HUES6 (cell line): ENCODE results near the gene THRA.

ENCODE experiments used
- H3K27ac ChIP-seq: 2 replicates; pipeline ENCODE4 v1.7.0; 2013; ENCODE audit warnings: low read depth, mild to moderate bottlenecking, low read length, inconsistent platforms
- H3K27me3 ChIP-seq: 2 replicates; pipeline ENCODE4 v1.6.1; 2013; ENCODE audit warnings: low read length; ENCODE audit not compliant: control insufficient read depth, insufficient read depth
- H3K36me3 ChIP-seq: 2 replicates; pipeline ENCODE4 v1.6.1; 2013; ENCODE audit warnings: low read length; ENCODE audit not compliant: control insufficient read depth, insufficient read depth
- H3K4me1 ChIP-seq: 2 replicates; pipeline ENCODE4 v1.6.1; 2013; ENCODE audit warnings: low read length; ENCODE audit not compliant: control insufficient read depth, insufficient read depth
- H3K4me3 ChIP-seq: 2 replicates; pipeline ENCODE4 v1.5.1; 2013; ENCODE audit warnings: low read depth, low read length
- H3K9ac ChIP-seq: one replicate; pipeline ENCODE4 v1.6.1; 2013; ENCODE audit warnings: mild to moderate bottlenecking, low read length
- H3K9me3 ChIP-seq: 2 replicates; pipeline ENCODE4 v1.6.1; 2013; ENCODE audit warnings: low read depth, low read length; ENCODE audit not compliant: control insufficient read depth, insufficient read depth

THRA gene

DNA sequence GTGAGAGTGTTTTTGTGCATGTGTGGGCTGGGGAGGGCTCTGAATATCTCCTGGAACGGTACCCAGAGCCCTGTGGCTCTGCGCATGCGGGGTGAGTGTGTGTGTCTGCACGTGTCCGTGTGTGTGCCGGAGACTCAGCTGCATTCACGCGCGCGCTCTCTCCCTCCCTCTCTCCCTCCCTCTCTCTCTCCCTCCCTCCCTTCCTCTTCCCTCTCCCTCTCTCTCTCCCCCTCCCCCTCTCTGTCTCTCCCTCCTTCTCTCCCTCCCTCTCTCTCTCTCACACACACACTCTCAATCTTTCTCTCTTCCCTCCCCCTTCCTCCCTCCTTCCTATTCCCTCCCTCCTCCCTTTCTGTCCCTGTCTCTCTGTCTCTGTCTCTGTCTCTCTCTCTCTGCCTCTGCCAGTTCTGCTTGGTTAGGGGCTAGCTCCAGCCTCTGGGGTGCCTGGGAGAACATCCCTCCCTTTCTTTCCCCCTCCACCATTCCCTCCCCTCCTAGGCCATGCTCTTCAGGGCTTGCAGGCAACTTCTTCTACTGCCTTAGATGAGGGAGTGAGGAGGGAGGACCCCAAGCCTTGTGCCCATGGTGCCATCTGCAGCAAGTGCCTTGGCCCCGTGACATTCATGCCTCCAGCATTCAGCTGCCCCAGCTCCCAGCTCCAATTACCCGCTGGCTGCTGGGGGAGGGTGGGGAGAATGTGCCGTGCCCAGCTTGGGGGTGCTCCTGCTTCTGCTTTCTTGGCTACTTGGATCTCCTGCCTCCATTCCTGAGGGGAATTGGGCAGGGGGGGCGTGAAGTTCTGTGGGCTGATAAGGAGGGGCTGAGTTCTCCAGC is 6.4 kb downstream of the THRA start:
- Histone ChIP-seq H3K4me1 (peaks cover 66% of the 10 kb centered on the region), H3K4me3 (peak overlapping the region; percentile 47)

DNA sequence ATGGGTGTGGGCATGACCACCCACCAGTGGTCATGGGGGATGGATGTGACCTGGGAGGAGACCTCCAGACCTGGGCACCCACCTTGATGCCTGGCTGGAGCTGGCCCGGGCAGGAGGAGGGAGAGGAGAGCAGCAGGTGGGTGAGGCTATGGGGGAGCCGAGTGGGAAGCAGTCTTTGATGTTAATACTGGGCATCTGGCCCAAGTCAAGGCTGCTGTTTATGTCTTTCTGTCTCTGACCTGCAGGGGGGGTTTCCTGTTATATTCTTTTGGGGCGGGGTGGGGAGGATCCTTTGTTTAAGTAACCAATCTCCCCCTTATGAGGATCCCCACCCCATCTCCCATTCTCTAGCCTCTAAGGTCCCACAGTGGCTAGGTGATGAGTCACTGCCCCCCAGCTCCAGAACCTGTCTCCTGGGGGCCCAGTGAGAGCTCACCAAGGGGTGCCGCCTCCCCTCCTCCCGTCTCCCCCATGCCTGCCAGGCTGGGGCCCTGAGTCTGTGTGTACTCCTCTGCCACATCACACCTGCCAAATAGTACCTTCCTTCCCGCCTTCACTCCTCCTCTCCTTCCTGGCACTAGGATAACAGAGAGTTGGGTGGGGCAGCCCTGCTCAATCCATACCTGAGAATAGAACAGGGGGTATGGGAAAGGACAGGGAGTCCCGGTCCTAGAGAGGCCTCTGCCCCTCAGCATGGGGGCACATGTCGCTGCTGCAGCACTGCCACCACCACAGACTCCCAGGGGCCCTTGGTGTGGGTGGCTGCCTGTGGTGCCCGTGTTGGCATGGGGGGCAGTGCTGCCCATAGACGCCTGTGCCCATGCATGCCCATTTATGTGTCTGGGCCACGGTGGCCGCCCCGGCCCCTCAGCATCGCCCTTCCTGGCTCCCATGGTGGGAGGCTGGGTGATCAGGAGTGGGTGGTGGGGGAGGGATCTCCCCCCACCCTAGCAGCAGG is 7.3 kb downstream of the THRA start:
- Histone ChIP-seq H3K4me1 (peaks cover 64% of the 10 kb centered on the region), H3K9ac (no peak overlapping the region), H3K27me3 (no peaks in the 10 kb centered on the region), H3K36me3 (no peaks in the 10 kb centered on the region), H3K4me3 (0 out of 2 replicates have a peak overlapping the region, but pooled peaks have one; percentile 47), H3K9me3 (no peaks in the 10 kb centered on the region), H3K27ac (no peak overlapping the region)

More for the DNA sequence above, 6.4 kb downstream of the THRA start:
- Histone ChIP-seq H3K9ac (no peak overlapping the region), H3K9me3 (no peaks in the 10 kb centered on the region), H3K36me3 (no peaks in the 10 kb centered on the region), H3K27ac (no peak overlapping the region), H3K27me3 (peaks cover 5% of the 10 kb centered on the region)

DNA sequence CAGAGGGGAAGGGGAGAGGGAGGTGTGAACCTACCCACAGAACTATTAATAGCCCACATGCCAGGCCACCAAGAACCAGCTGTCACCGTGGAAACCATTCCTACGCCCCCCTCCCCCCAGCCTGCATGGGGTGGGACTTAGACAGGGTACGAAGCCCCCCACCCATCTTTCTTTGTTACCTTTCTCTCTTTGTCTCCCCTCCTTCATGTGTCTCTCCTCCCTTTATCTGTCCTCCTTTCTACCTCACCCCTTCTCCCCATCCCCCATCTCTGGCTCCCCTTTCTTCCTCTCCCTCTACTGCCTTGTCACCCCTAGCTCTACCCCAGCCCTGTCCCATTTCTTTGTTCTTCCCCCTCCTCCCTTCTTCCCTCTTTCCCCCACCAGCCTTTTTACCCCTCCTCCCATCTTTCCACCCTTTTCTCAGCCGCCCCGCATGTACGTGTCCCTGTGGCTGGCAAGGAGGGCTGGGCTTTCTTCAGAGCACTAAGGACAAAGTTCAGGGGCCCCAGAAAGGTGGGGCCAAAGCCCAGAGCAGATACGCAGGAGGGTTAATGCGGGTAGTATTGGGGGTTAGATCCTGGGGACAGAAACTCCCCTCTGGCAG is 8.0 kb downstream of the THRA start:
- Histone ChIP-seq H3K4me1 (peaks cover 65% of the 10 kb centered on the region), H3K4me3 (no peak overlapping the region), H3K27ac (no peak overlapping the region), H3K36me3 (no peaks in the 10 kb centered on the region), H3K27me3 (no peaks in the 10 kb centered on the region), H3K9me3 (no peaks in the 10 kb centered on the region), H3K9ac (no peak overlapping the region)

DNA sequence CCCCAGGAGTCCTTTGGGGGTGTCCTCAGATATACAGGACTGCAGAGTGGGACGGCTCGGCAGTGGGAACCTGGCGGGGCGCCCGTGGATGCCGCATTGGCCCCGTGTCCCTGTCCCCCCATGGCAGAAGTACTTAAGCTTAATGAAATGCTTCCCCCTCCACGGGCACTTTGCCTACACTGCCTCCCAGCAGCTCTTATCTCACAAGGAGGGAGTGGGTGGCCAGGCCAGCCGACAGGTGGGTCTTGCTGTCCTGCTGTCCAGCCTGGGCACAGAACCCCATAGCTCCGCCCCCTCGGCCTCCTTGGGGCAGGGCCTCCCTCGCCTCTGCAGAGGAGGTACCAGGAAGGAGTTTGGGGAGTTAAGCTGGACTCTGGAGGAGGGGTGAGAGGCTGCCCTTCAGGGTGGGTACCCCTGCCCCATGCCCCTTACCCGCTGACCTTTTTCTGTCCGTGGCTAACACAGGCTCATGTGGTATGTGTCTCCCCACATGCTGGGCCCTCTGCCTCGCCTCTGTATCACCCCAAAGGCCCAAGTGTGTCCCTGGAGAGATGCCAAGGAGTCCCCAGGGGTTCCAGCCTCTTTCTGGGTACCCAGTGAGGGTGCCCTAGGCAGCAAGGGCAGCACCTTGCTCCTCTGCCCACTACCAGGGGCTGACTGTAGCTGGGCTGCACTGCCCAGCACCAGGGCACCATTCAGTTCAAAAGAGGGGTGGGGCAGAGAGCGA is 8.7 kb downstream of the THRA start:
- no peak overlapping the region for H3K4me3 ChIP-seq
- no peak overlapping the region for H3K9ac ChIP-seq
- H3K4me1 ChIP-seq = peaks cover 67% of the 10 kb centered on the region

DNA sequence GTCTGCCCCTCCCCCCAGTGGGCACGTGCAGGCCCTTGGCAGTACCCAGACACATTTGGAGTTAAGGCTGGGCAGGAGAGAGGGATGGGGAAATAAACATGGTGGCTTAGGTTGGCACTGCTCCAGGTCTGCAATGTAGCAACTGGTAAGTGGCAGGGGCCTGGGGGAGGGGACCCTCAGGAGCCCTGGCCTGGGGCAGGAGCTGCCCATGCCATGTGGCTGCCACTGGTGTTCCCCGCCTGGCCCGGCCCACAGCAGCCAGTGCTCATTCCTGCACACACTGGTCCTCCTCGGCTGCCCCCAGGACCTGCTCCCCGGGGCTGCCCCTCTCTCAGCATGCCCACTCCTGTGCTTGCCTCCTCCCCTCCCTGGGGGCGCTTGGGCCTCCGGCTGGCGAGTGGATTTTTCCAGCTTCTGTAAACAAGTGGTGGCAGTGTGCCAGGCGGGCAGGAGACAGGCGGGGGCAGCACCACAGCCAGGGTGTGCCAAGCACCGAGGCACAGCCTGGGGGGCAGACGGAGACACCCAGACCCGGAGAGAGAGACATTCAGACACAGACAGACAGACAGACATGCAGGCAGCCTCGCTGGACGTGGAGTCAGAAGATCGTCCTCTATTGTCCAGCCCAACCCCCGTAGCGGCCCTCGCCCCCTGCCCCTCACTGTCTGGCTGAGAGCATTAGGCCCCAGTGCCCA is 9.4 kb downstream of the THRA start:
- peaks cover 67% of the 10 kb centered on the region for H3K4me1 ChIP-seq
- H3K27me3 ChIP-seq = no peaks in the 10 kb centered on the region
- H3K36me3 ChIP-seq = no peaks in the 10 kb centered on the region
- no peak overlapping the region for H3K27ac ChIP-seq
- H3K9ac ChIP-seq = no peak overlapping the region
- no peaks in the 10 kb centered on the region for H3K9me3 ChIP-seq
- no peak overlapping the region for H3K4me3 ChIP-seq

More for the DNA sequence above, 8.7 kb downstream of the THRA start:
- no peak overlapping the region for H3K27ac ChIP-seq
- H3K9me3 ChIP-seq = no peaks in the 10 kb centered on the region
- no peaks in the 10 kb centered on the region for H3K27me3 ChIP-seq
- H3K36me3 ChIP-seq = no peaks in the 10 kb centered on the region

DNA sequence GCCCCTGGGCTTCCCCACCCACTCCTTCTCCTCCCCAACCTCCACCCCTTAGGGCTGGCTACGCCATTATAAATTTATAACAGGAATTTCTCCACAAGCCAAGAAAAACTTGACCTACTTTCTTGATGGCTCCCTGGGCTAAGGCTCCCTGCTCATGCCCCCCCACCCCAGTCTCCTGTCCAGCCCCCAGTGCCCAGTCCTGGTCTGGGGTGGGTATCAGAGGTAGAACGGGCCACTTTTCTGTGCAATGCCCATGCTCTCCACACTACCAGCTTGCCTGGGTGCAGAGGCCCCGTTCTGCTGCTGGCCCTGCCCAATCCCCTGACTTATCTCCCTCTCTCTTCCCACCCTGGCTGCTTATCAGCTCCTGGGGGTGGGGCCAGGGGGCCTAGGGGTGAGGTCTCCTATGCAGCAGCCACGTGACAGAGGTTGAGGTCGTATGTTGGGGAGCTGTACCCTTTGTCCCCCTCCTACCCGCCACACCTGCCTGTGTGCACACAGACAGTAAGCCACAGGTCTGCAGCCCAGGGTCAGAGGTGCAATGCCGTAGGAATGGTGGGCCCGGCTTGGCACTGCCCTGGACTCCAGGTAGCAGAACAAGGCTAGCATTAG is 10.1 kb downstream of the THRA start:
- no peak overlapping the region for H3K9ac ChIP-seq
- no peaks in the 10 kb centered on the region for H3K9me3 ChIP-seq
- H3K4me3 ChIP-seq = no peak overlapping the region
- peaks cover 67% of the 10 kb centered on the region for H3K4me1 ChIP-seq
- no peaks in the 10 kb centered on the region for H3K36me3 ChIP-seq
- no peak overlapping the region for H3K27ac ChIP-seq
- H3K27me3 ChIP-seq = no peaks in the 10 kb centered on the region

DNA sequence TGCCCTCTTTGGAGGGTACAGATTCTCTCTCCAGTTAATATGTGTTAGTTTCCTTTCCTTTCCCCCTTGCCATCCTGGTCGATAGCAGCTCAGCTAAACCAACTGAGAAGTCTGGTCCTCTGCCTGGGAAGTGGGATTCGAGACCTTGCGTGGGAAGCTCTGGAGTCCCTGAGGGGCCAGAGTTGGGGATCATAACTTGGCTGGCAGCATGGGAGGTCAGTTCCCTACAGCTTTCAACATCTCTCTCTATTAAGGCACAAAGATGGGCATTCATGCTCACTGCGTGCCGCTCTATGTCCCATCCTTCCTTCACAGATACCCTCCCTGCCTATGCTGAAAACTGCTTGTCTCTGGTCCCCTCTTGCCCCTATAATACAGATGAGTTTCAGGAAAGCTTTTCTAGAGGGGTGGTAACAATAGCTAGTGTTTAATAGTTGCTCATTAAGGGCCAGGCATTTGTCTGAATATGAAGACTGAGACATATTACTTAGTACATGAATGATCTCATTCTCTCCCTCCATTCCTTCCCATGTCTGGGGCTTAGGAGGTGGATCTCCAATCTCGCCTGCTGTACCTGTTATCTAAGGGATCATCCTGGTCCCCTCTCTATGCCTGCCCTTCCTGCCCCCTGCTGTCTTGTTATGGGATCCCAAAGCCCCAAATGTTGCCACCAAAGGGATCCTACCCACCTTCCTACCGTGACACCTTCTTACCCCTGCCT is 10.8 kb downstream of the THRA start:
- Histone ChIP-seq H3K4me1 (peaks cover 61% of the 10 kb centered on the region), H3K27ac (no peak overlapping the region)

DNA sequence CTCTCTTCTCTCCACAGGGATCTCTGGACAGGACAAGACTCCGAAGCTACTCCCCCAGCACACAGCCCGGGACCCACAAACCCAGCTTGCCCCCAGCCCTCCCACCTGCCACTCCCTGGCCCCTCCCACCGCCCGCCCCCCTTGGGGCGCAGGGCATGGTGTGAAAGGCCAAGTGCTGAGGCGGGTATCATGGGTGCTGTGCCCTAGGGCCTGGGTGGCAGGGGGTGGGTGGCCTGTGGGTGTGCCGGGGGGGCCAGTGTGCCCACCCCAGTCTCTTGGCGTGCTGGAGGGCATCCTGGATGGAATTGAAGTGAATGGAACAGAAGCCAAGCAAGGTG is 11.4 kb downstream of the THRA start:
- H3K9ac ChIP-seq = no peak overlapping the region
- peaks cover 56% of the 10 kb centered on the region for H3K4me1 ChIP-seq
- no peak overlapping the region for H3K27ac ChIP-seq

More for the DNA sequence above, 10.8 kb downstream of the THRA start:
- no peak overlapping the region for H3K4me3 ChIP-seq
- no peak overlapping the region for H3K9ac ChIP-seq
- H3K27me3 ChIP-seq = no peaks in the 10 kb centered on the region
- H3K36me3 ChIP-seq = no peaks in the 10 kb centered on the region
- no peaks in the 10 kb centered on the region for H3K9me3 ChIP-seq

DNA sequence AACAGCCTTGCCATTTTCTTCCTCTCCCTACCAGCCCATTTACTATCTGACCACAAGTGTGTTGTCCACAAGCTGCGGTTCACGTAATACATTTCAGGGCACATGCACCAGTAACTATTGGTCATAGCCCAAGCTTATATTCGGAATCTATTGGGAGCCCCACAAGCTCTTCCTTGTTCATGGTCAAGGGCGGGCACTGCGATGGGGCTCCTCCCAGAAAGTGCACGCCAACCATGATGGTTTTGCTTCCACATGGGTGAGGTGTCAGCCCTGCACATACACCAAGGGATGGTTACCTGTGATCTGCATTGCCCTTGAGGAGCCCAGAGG is 12.1 kb downstream of the THRA start:
- no peaks in the 10 kb centered on the region for H3K36me3 ChIP-seq
- H3K9ac ChIP-seq = no peak overlapping the region
- H3K27ac ChIP-seq = no peak overlapping the region
- no peaks in the 10 kb centered on the region for H3K9me3 ChIP-seq
- H3K27me3 ChIP-seq = no peaks in the 10 kb centered on the region
- peaks cover 49% of the 10 kb centered on the region for H3K4me1 ChIP-seq
- no peak overlapping the region for H3K4me3 ChIP-seq

More for the DNA sequence above, 11.4 kb downstream of the THRA start:
- no peak overlapping the region for H3K4me3 ChIP-seq
- H3K27me3 ChIP-seq = no peaks in the 10 kb centered on the region
- no peaks in the 10 kb centered on the region for H3K36me3 ChIP-seq
- no peaks in the 10 kb centered on the region for H3K9me3 ChIP-seq
